GM23338 (cell line): ENCODE data around the gene DCLRE1B. TPM values are rescaled to one million over a fixed set of nuclear protein-coding genes. Genes with fewer than 3 reads are reported as not detected.

Source experiments
- ATAC-seq: fragments of 200-7000 bp; cut with Tn5 transposase; 3 replicates; pipeline ENCODE4 v1.9.1; 2020
- DNase-seq: peaks from one replicate; pipeline ENCODE4 v3.0.0-alpha.2; 2015; ENCODE audit warnings: low spot score
- H2AFZ ChIP-seq: fragments of 200-600 bp; sonication (generic); 2 replicates; pipeline ENCODE4 v1.8.0; 2016; ENCODE audit warnings: antibody characterized with exemption, mild to moderate bottlenecking, moderate library complexity
- H3F3A ChIP-seq: fragments of 200-600 bp; sonication (generic); replicated peaks from 2 replicates; pipeline ENCODE4 v1.8.0; 2017; ENCODE audit warnings: antibody characterized with exemption, mixed run types, low read depth
- H3K27ac ChIP-seq: fragments of 200-600 bp; sonication (generic); 2 replicates; pipeline ENCODE4 v1.6.1; 2016; ENCODE audit warnings: low read depth
- H3K27me3 ChIP-seq: fragments of 200-600 bp; sonication (generic); 2 replicates; pipeline ENCODE4 v1.8.0; 2016; ENCODE audit warnings: mild to moderate bottlenecking, mixed run types, moderate library complexity; ENCODE audit not compliant: insufficient read depth
- H3K36me3 ChIP-seq: fragments of 200-600 bp; sonication (generic); 2 replicates; pipeline ENCODE4 v1.8.0; 2016; ENCODE audit warnings: mild to moderate bottlenecking; ENCODE audit not compliant: insufficient read depth
- H3K4me1 ChIP-seq: fragments of 200-600 bp; sonication (generic); 2 replicates; pipeline ENCODE4 v1.8.0; 2016; ENCODE audit warnings: mild to moderate bottlenecking, moderate library complexity; ENCODE audit not compliant: insufficient read depth
- H3K4me2 ChIP-seq: fragments of 200-600 bp; sonication (generic); 2 replicates; pipeline ENCODE4 v1.7.1; 2017; ENCODE audit warnings: mixed run types
- H3K4me3 ChIP-seq: fragments of 200-600 bp; sonication (generic); 2 replicates; pipeline ENCODE4 v1.6.1; 2016; ENCODE audit warnings: mixed run types
- H3K79me2 ChIP-seq: fragments of 200-600 bp; sonication (generic); replicated peaks from 2 replicates; pipeline ENCODE4 v1.8.0; 2017; ENCODE audit warnings: mild to moderate bottlenecking; ENCODE audit not compliant: insufficient read depth
- H3K9me2 ChIP-seq: fragments of 200-600 bp; sonication (generic); 2 replicates; pipeline ENCODE4 v1.8.0; 2017; ENCODE audit not compliant: insufficient read depth
- H4K20me1 ChIP-seq: fragments of 200-600 bp; sonication (generic); replicated peaks from 2 replicates; pipeline ENCODE4 v1.8.0; 2017; ENCODE audit warnings: mild to moderate bottlenecking; ENCODE audit not compliant: insufficient read depth
- H3K27ac Mint-ChIP-seq: 2 replicates; pipeline ENCODE4 v1.8.0; 2020; ENCODE audit warnings: inconsistent platforms, mild to moderate bottlenecking, moderate library complexity, mixed read lengths
- H3K27me3 Mint-ChIP-seq: 3 replicates; pipeline ENCODE4 v1.8.0; 2022; ENCODE audit warnings: low read depth, mild to moderate bottlenecking, moderate library complexity, mixed read lengths, inconsistent platforms; ENCODE audit not compliant: insufficient read depth, poor library complexity
- H3K36me3 Mint-ChIP-seq: 3 replicates; pipeline ENCODE4 v1.8.0; 2021; ENCODE audit warnings: low read depth, mild to moderate bottlenecking, inconsistent platforms, moderate library complexity, mixed read lengths
- H3K4me1 Mint-ChIP-seq: 3 replicates; pipeline ENCODE4 v1.8.0; 2020; ENCODE audit warnings: mild to moderate bottlenecking, inconsistent platforms, mixed read lengths
- H3K4me3 Mint-ChIP-seq: 3 replicates; pipeline ENCODE4 v1.8.0; 2021; ENCODE audit warnings: moderate library complexity, mild to moderate bottlenecking, inconsistent platforms, mixed read lengths
- H3K9me3 Mint-ChIP-seq: 3 replicates; pipeline ENCODE4 v1.8.0; 2020; ENCODE audit warnings: moderate library complexity, mild to moderate bottlenecking, inconsistent platforms, mixed read lengths
- CREB1 ChIP-seq: fragments of 250-450 bp; sonication (Bioruptor Pico); IDR thresholded peaks from 2 replicates; pipeline ENCODE4 v1.5.0; 2020; ENCODE audit warnings: low read depth, mild to moderate bottlenecking, moderate library complexity
- CTCF ChIP-seq, 2 experiments: fragments of 200-600 bp in 1 of 2; sonication (generic) in 1 of 2; conservative IDR thresholded peaks; 2 replicates each; pipeline versions ENCODE4 v1.5.1 to v1.6.1; 2016 to 2017; ENCODE audit warnings: antibody characterized with exemption in 2 of 2, low read depth in 2 of 2, mild to moderate bottlenecking in 2 of 2, moderate library complexity in 1 of 2
- EZH2 ChIP-seq: fragments of 200-600 bp; sonication (generic); IDR thresholded peaks from one replicate; pipeline ENCODE4 v1.8.0; 2017; ENCODE audit warnings: antibody characterized with exemption, mild to moderate bottlenecking, low read depth; ENCODE audit not compliant: unreplicated experiment
- EZH2phosphoT487 ChIP-seq: fragments of 200-600 bp; sonication (generic); IDR thresholded peaks from one replicate; pipeline ENCODE4 v1.8.1; 2018; ENCODE audit warnings: antibody characterized with exemption; ENCODE audit not compliant: unreplicated experiment
- JUNB ChIP-seq: IDR thresholded peaks from one replicate; pipeline ENCODE4 v1.6.1; 2016; ENCODE audit warnings: antibody characterized with exemption; ENCODE audit not compliant: unreplicated experiment
- POLR2AphosphoS5 ChIP-seq: IDR thresholded peaks from 2 replicates; pipeline ENCODE4 v1.6.1; 2016; ENCODE audit warnings: antibody characterized with exemption, low read depth
- ZNF462 ChIP-seq: fragments of 250-450 bp; sonication (Bioruptor Pico); IDR thresholded peaks from 2 replicates; pipeline ENCODE4 v1.5.0; 2020; ENCODE audit warnings: mild to moderate bottlenecking, moderate library complexity
- polyA plus RNA-seq: library from polyadenylated mRNA; unstranded; fragments of >200 nt; fragmentation: Nextera tagmentation; extraction: Ambion mirVana; gene quantifications from 2 replicates; pipeline ENCODE4 v1.2.1, GENCODE V29; 2016
- total RNA-seq: library from RNA; depleted of rRNA; stranded (reverse); fragments of >200 nt; shearing (Covaris generic); gene quantifications from 2 replicates; pipeline ENCODE4 v1.2.3, GENCODE V29; 2014

DCLRE1B gene
- total and polyA plus RNA-seq, 2 experiments from 2014 or later: 6.3 to 9.7 TPM

- Histone ChIP-seq H4K20me1 (no peaks in the 10 kb centered on the region), H3K4me3 (no peak overlapping the region), H2AFZ (no peak overlapping the region), H3K27me3 (no peaks in the 10 kb centered on the region), H3K4me1 (peaks cover 5% of the 10 kb centered on the region; the same call in 1 of the 2 replicates), H3K79me2 (no peaks in the 10 kb centered on the region), H3K27ac (no peak overlapping the region), H3K36me3 (peaks cover 15% of the 10 kb centered on the region; the same call in 1 of the 2 replicates), H3F3A (no peaks in the 10 kb centered on the region), H3K4me2 (no peak overlapping the region), H3K9me2 (no peaks in the 10 kb centered on the region)
- TF ChIP-seq EZH2 (no peak), JUNB (no peak), EZH2phosphoT487 (no peak)
- H3K9me3 Mint-ChIP-seq: no peaks in the 10 kb centered on the region
- H3K27me3 Mint-ChIP-seq: peaks cover 2% of the 10 kb centered on the region
- H3K36me3 Mint-ChIP-seq: peaks cover 19% of the 10 kb centered on the region; the same call in 2 of the 3 replicates
- no peak for ATAC-seq
- DNase-seq: no peak
- no peak overlapping the region for H3K4me3 Mint-ChIP-seq
- no peak overlapping the region for H3K27ac Mint-ChIP-seq
- peaks cover 3% of the 10 kb centered on the region; the same call in 1 of the 3 replicates for H3K4me1 Mint-ChIP-seq
Measured at GRCh38 chr1:113958691-113959090, 53.6 kb downstream of the DCLRE1B start.

GRCh38 chr1:113963281-113963906 is 58.3 kb downstream of the DCLRE1B start:
- TF ChIP-seq CREB1 (CRISPR knock-in tag): no peak
- TF ChIP-seq CTCF (conservative IDR thresholded peaks at IDR 0.05; ENCODE audit: low read depth in 2 of 2): peak; percentile 40 to 45
- no peak for TF ChIP-seq ZNF462 (CRISPR knock-in tag)
- TF ChIP-seq POLR2AphosphoS5: no peak
- no peak overlapping the region for H2AFZ ChIP-seq
- H3K9me2 ChIP-seq: no peaks in the 10 kb centered on the region
- no peak overlapping the region for H3K4me3 Mint-ChIP-seq
- no peaks in the 10 kb centered on the region for H3K79me2 ChIP-seq
- H3K9me3 Mint-ChIP-seq: no peaks in the 10 kb centered on the region
- no peaks in the 10 kb centered on the region for H3K27me3 ChIP-seq
- 0 out of 2 replicates have a peak overlapping the region, but pooled peaks have one; percentile 10 for H3K4me2 ChIP-seq
- H3K36me3 Mint-ChIP-seq: peaks cover 26% of the 10 kb centered on the region
- no peaks in the 10 kb centered on the region for H3K27me3 Mint-ChIP-seq
- H3K27ac ChIP-seq: no peak overlapping the region
- no peak overlapping the region for H3K27ac Mint-ChIP-seq
- no peak overlapping the region for H3K4me3 ChIP-seq
- H4K20me1 ChIP-seq: no peaks in the 10 kb centered on the region
- peaks cover 14% of the 10 kb centered on the region; the same call in 2 of the 3 replicates for H3K4me1 Mint-ChIP-seq
- peaks cover 16% of the 10 kb centered on the region; the same call in 1 of the 2 replicates for H3K4me1 ChIP-seq
- no peak for ATAC-seq
- H3F3A ChIP-seq: no peaks in the 10 kb centered on the region
- peaks cover 25% of the 10 kb centered on the region for H3K36me3 ChIP-seq
- DNase-seq: peak; percentile 11
